Colonic mucosa (tissue), 4 donors: ENCODE measurements around the gene FMNL2. TPM values are rescaled to one million over a fixed set of nuclear protein-coding genes. Genes with fewer than 3 reads are reported as not detected.

ENCODE experiments used
- DNase-seq: peaks from one replicate; pipeline ENCODE4 v3.0.0-alpha.2; 2020
- H3K27ac ChIP-seq: fragments of 200-600 bp; one replicate; pipeline ENCODE4 v1.8.0; 2021
- H3K27me3 ChIP-seq: fragments of 200-600 bp; one replicate; pipeline ENCODE4 v1.8.0; 2021
- H3K36me3 ChIP-seq: fragments of 200-600 bp; one replicate; pipeline ENCODE4 v1.8.0; 2021
- H3K4me1 ChIP-seq: fragments of 200-600 bp; one replicate; pipeline ENCODE4 v1.8.0; 2021; ENCODE audit warnings: mild to moderate bottlenecking
- H3K4me3 ChIP-seq: fragments of 200-600 bp; one replicate; pipeline ENCODE4 v1.8.0; 2021
- H3K9ac ChIP-seq, 2 donors: one replicate each; pipeline ENCODE4 v1.7.0; 2013; ENCODE audit warnings: control low read depth in 2 of 2, low read depth in 2 of 2, low read length in 2 of 2
- H3K9me3 ChIP-seq: fragments of 200-600 bp; one replicate; pipeline ENCODE4 v1.8.0; 2021
- intact Hi-C: fragments of 100-400 bp; cut with DNase I; formaldehyde crosslinking; loops from one replicate; pipeline ENCODE4 v1.14.1; 2022
- total RNA-seq, 2 donors: library from RNA; stranded (reverse); fragmentation: NEBNext Ultra II Directional in 1 of 2; extraction: Animal tissue kit (Norgen Biotek cat#: 25700) in 1 of 2; gene quantifications; one replicate each; pipeline ENCODE4 v1.2.1, GENCODE V29; 2021
- TF ChIP-seq, protein P1 (sequence below): fragments of 200-600 bp; IDR thresholded peaks from one replicate; pipeline ENCODE4 v1.8.0; 2022; ENCODE audit warnings: antibody characterized with exemption, mild to moderate bottlenecking
- donor health status: healthy.
- donor health status: DM: no; HTN: no; CAD: no.
- donor health status: DM: no; HTN: no; CAD: no.

The FMNL2 gene
- total RNA-seq, 2 donors from 2014 or later, result 10.6 to 17.5 TPM

DNA sequence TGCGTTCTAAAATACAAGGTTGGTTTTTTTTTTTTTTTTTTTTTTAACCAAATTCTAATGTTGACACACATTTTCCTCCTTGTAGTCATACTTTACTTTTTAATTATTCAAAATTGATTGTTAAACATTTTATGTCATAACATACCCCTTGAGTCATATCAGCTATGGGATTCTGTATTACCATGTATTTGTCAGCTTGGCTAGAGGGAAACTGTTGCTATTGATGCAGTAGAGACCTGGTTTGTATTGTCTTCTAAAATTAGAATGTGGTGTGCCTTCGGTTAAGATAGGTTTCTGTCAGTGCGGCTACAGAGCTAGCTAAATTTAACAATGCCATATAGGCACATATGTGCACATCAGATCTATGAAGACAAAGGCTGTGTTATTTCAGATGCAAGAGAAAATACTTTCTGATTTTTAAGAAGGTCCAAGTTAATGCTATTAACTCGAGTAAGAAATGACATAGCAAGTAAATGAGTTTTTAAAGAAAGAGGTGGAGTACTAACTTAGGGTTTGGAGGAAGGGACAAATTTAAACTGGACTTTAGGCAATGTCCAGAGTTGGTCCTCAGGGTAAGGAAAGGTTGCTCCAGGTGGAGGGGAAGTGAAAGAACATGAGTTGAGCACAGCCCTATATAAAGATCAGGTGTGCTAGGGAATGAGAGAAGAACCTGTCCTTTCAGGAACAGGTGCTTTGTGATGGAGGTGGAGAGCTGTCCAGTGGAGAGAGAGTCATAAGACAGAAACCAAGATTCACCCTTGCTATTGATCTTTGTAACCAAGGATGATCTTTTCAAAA, 230.0 kb downstream of the FMNL2 start:
- no peak for DNase-seq
- H3K9me3 ChIP-seq, result no peaks in the 10 kb centered on the region
- H3K4me3 ChIP-seq, result no peak overlapping the region
- H3K4me1 ChIP-seq, result no peaks in the 10 kb centered on the region
- no peaks in the 10 kb centered on the region for H3K36me3 ChIP-seq
- no peak overlapping the region for H3K27ac ChIP-seq
- H3K27me3 ChIP-seq, result no peaks in the 10 kb centered on the region
- TF ChIP-seq, protein P1, sequence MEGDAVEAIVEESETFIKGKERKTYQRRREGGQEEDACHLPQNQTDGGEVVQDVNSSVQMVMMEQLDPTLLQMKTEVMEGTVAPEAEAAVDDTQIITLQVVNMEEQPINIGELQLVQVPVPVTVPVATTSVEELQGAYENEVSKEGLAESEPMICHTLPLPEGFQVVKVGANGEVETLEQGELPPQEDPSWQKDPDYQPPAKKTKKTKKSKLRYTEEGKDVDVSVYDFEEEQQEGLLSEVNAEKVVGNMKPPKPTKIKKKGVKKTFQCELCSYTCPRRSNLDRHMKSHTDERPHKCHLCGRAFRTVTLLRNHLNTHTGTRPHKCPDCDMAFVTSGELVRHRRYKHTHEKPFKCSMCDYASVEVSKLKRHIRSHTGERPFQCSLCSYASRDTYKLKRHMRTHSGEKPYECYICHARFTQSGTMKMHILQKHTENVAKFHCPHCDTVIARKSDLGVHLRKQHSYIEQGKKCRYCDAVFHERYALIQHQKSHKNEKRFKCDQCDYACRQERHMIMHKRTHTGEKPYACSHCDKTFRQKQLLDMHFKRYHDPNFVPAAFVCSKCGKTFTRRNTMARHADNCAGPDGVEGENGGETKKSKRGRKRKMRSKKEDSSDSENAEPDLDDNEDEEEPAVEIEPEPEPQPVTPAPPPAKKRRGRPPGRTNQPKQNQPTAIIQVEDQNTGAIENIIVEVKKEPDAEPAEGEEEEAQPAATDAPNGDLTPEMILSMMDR, result no peak
- H3K9ac ChIP-seq, result no peak overlapping the region
- intact Hi-C loops, result no loop called here

DNA sequence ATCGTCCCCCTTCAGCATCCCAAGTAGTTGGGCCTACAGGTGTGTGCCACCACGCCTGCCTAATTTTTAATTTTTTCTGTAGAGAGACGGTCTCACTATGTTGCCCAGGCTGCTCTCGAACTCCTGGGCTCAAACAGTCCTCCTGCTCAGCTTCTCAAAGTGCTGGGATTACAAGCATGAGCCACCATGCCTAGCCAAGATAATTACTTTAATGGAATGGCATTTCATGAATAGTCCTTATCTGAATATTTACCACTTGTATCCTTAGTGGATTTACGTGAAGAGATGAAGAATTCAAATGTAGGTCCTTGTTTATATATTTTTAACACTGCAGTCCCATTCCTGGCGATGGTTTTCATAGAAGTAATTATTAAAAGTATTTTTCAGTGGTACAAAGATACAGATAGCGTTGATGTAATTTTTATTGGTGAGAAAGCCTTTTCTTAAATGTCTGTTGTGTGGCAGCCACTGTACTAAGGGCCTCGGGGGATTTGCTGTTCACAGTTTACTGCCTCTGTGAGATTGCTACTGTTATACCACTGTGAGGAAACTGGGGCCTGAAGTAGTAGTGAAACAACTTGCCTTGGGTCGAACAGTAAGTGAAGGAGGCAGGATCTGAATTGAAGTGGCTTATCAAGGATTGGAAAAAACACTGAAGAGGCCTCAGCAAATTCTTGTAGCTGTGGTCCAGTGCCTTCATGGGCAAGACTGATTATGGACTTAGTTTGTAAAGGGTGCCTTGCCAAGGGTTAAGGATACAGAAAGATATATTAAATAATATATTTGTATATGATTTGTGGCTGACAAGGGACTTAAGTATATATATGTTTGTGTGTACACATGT, 231.1 kb downstream of the FMNL2 start:
- Histone ChIP-seq H3K27ac (no peak overlapping the region), H3K27me3 (no peaks in the 10 kb centered on the region), H3K4me1 (no peaks in the 10 kb centered on the region), H3K9me3 (no peaks in the 10 kb centered on the region), H3K4me3 (no peak overlapping the region), H3K9ac (no peak overlapping the region), H3K36me3 (no peaks in the 10 kb centered on the region)
- TF ChIP-seq, protein P1, result no peak
- no peak for DNase-seq
- intact Hi-C loops, result no loop called here

DNA sequence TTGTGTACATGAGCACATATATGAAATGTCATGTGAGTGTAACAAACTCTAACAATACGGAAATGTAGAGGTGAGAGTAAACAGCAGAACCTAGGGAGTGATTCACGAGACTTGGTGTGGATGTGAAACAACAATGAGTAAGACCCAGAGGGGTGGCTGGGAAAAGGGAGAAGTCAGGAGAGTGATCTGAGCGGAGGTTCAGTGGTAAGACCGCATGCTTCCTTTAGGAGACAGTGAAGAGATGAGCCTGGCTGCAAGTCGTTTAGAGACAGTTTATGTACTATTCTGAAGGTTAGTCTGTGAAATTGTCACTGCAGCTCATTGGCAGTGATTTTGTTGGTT, 231.7 kb downstream of the FMNL2 start:
- intact Hi-C loops, result no loop called here

DNA sequence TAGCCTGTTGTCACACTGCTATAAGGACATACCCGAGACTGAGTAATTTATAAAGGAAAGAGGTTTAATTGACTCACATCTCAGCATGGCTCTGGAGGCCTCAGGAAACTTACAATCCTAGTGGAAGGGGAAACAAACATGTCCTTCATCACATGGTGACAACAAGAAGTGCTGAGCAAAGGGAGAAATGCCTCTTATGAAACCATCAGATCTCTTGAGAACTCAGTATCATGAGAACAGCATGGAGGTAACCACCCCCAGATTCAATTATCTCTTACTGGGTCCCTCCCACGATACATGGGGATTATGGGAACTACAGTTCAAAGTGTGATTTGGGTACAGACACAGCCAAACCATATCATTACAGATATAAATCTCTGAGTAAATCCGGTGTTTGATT, 233.6 kb downstream of the FMNL2 start:
- no peak overlapping the region for H3K27ac ChIP-seq
- no peaks in the 10 kb centered on the region for H3K36me3 ChIP-seq
- no peaks in the 10 kb centered on the region for H3K4me1 ChIP-seq
- H3K9ac ChIP-seq, result no peak overlapping the region
- intact Hi-C loops, result no loop called here
- TF ChIP-seq, protein P1, result no peak
- H3K4me3 ChIP-seq, result no peak overlapping the region
- DNase-seq, result no peak
- no peaks in the 10 kb centered on the region for H3K27me3 ChIP-seq
- no peaks in the 10 kb centered on the region for H3K9me3 ChIP-seq

More for the DNA sequence above, 231.7 kb downstream of the FMNL2 start:
- Histone ChIP-seq H3K9me3 (no peaks in the 10 kb centered on the region), H3K27ac (no peak overlapping the region), H3K4me3 (no peak overlapping the region), H3K27me3 (no peaks in the 10 kb centered on the region), H3K4me1 (no peaks in the 10 kb centered on the region), H3K36me3 (no peaks in the 10 kb centered on the region), H3K9ac (no peak overlapping the region)
- TF ChIP-seq, protein P1, result no peak
- DNase-seq, result no peak

DNA sequence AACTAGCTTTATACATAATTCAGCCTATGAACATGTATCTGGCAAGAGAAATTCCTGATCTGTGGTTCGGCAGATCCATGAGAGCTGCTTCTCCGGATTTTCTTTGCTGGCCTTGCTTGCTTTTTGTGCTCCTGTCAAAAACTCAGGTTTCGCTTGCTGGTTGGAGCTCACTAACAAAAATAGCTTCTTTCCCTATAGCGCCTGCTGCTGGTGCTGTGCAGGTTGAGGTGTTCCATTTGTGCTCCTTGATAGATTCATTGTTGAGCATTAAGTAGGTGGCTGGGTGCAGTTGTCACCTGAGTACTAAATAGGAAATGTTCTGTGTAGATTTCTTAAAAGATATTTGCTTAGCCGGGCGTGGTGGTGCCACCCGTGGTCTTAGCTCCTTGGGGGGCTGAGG, 234.2 kb downstream of the FMNL2 start:
- Histone ChIP-seq H3K9me3 (no peaks in the 10 kb centered on the region), H3K27ac (no peak overlapping the region), H3K4me3 (no peak overlapping the region), H3K27me3 (no peaks in the 10 kb centered on the region), H3K9ac (no peak overlapping the region), H3K36me3 (no peaks in the 10 kb centered on the region), H3K4me1 (no peaks in the 10 kb centered on the region)
- no peak for DNase-seq
- TF ChIP-seq, protein P1, result no peak
- intact Hi-C loops, result no loop called here
